ENCODE data around the gene ITFG1.

DNA sequence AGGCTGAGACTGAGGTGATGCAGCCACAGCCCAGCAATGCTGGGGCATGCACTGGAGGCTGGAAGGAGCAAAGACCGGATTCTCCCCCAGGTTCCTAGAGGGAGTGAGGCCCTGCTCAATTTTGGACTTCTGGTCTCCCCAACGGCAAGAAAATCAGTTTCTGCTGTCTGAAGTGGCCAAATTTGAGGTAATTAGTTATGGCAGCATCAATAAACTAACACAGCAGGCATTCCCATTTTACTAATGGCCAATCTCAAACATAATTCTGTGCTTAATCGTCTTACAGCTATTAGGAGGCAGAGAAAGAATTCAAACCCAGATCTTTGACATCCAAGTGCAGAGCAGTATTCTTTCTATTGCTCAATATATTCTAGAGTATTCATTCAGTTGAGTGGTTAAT lies 333.3 kb downstream of the ITFG1 start:
- TF ChIP-seq ZNF366 (tag by site-specific recombination; conservative IDR thresholded peaks at IDR 0.05) (no peak), ZNF239 (tag by site-specific recombination; IDR thresholded peaks at IDR 0.05) (no peak)

Measured in HEK293 (cell line).